ENCODE data around the gene CNTLN. TPM values are rescaled to one million over a fixed set of nuclear protein-coding genes. Genes with fewer than 3 reads are reported as not detected.

CNTLN gene
- polyA plus RNA-seq, 2 of the 4 experiments (the other 2 are of a cell fraction) = 8.5 to 11.9 TPM

DNA sequence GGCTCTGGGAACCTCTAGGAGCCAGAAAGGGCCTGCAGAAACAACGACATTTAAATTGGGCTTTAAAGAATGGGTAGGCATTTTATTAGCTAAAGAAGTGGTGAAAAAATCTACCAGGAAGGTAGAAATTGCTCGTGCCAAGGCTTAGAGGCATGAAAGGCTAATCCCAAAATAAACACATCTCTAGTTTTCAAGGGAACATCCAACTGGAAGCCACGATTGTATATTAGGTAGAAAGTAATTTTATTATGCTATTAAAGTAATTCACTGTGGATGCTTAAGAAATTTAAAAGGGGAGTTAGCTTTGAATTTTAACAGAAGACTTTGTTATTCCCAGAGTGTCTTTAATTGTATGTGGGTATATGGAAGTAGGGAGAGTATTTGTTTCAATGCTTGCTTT lies 17.5 kb upstream of the CNTLN start:
- POLR2A ChIA-PET = no interaction called here
- DNase-seq (ENCODE audit: low read depth in 1 of 2, low spot score in 1 of 2) (no peak), FAIRE-seq (no peak), ATAC-seq (no peak)
- Histone ChIP-seq H3K4me3 (no peak overlapping the region), H3K4me2 (no peak overlapping the region), H3K27ac (no peak overlapping the region), H3K4me1 (no peaks in the 10 kb centered on the region), H3K9me3 (no peaks in the 10 kb centered on the region)
- CTCF ChIA-PET = interaction anchor here (1.0 to 2.5 kb wide), 13 partner anchors 9 to 1291 kb away, joined by 3 to 21 read pairs (median 5); no protein-coding TSS in a partner anchor
- TF ChIP-seq HOXB13 (CRISPR knock-in tag; IDR thresholded peaks at IDR 0.05; ENCODE audit: low read depth) (no peak), JUNB (IDR thresholded peaks at IDR 0.05) (no peak), MAFK (IDR thresholded peaks at IDR 0.05; ENCODE audit: partially characterized antibody) (no peak), RFX5 (IDR thresholded peaks at IDR 0.05) (no peak), JUN (IDR thresholded peaks at IDR 0.05) (no peak)
- TF ChIP-seq, protein P1, sequence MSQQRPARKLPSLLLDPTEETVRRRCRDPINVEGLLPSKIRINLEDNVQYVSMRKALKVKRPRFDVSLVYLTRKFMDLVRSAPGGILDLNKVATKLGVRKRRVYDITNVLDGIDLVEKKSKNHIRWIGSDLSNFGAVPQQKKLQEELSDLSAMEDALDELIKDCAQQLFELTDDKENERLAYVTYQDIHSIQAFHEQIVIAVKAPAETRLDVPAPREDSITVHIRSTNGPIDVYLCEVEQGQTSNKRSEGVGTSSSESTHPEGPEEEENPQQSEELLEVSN (IDR thresholded peaks at IDR 0.05; ENCODE audit: borderline replicate concordance, low read depth) = no peak
- TF ChIP-seq, protein P2, sequence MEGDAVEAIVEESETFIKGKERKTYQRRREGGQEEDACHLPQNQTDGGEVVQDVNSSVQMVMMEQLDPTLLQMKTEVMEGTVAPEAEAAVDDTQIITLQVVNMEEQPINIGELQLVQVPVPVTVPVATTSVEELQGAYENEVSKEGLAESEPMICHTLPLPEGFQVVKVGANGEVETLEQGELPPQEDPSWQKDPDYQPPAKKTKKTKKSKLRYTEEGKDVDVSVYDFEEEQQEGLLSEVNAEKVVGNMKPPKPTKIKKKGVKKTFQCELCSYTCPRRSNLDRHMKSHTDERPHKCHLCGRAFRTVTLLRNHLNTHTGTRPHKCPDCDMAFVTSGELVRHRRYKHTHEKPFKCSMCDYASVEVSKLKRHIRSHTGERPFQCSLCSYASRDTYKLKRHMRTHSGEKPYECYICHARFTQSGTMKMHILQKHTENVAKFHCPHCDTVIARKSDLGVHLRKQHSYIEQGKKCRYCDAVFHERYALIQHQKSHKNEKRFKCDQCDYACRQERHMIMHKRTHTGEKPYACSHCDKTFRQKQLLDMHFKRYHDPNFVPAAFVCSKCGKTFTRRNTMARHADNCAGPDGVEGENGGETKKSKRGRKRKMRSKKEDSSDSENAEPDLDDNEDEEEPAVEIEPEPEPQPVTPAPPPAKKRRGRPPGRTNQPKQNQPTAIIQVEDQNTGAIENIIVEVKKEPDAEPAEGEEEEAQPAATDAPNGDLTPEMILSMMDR (IDR thresholded peaks at IDR 0.05) = no peak
- TF ChIP-seq, protein P3, sequence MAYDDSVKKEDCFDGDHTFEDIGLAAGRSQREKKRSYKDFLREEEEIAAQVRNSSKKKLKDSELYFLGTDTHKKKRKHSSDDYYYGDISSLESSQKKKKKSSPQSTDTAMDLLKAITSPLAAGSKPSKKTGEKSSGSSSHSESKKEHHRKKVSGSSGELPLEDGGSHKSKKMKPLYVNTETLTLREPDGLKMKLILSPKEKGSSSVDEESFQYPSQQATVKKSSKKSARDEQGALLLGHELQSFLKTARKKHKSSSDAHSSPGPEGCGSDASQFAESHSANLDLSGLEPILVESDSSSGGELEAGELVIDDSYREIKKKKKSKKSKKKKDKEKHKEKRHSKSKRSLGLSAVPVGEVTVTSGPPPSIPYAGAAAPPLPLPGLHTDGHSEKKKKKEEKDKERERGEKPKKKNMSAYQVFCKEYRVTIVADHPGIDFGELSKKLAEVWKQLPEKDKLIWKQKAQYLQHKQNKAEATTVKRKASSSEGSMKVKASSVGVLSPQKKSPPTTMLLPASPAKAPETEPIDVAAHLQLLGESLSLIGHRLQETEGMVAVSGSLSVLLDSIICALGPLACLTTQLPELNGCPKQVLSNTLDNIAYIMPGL (CRISPR knock-in tag; IDR thresholded peaks at IDR 0.05; ENCODE audit: borderline replicate concordance) = no peak
- TF ChIP-seq, protein P4, sequence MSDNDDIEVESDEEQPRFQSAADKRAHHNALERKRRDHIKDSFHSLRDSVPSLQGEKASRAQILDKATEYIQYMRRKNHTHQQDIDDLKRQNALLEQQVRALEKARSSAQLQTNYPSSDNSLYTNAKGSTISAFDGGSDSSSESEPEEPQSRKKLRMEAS (IDR thresholded peaks at IDR 0.05) = no peak
- WGBS (ENCODE audit: missing lambda C conversion rate) = 31% methylated on average over 3 of the region's 3 CpGs

DNA sequence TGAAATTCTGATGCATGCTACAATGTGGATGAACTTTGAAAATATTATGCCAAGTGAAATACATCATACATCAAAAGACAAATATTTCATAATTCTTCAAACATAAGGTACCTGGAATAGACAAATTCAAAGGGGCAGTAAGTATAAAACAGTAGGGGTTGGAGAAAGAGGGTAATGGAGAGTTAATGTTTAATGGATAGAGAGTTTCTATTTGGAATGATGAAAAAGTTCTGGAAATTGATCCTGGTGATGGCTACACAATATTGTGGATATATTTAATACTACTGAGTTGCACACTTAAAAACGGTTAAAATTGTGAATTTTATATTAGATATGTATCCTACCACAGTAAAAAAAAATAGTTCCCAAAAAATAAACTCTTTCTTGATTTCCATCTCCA lies 14.6 kb upstream of the CNTLN start:
- TF ChIP-seq NR3C1 (IDR thresholded peaks at IDR 0.05) = no peak
- TF ChIP-seq, protein P5, sequence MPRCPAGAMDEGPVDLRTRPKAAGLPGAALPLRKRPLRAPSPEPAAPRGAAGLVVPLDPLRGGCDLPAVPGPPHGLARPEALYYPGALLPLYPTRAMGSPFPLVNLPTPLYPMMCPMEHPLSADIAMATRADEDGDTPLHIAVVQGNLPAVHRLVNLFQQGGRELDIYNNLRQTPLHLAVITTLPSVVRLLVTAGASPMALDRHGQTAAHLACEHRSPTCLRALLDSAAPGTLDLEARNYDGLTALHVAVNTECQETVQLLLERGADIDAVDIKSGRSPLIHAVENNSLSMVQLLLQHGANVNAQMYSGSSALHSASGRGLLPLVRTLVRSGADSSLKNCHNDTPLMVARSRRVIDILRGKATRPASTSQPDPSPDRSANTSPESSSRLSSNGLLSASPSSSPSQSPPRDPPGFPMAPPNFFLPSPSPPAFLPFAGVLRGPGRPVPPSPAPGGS (IDR thresholded peaks at IDR 0.05) = no peak
- TF ChIP-seq, protein P6, sequence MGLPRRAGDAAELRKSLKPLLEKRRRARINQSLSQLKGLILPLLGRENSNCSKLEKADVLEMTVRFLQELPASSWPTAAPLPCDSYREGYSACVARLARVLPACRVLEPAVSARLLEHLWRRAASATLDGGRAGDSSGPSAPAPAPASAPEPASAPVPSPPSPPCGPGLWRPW (IDR thresholded peaks at IDR 0.05) = no peak
- no peak for TF ChIP-seq POLR2A (IDR thresholded peaks at IDR 0.05; ENCODE audit: low read length)
- H3K4me1 ChIP-seq = no peaks in the 10 kb centered on the region
- no peak for DNase-seq (ENCODE audit: low read depth in 1 of 2, low spot score in 1 of 2)
- H3K4me2 ChIP-seq = no peak overlapping the region
- 10% methylated on average over 1 of the region's 1 CpG for WGBS (ENCODE audit: missing lambda C conversion rate)
- no peak for ATAC-seq
- ChIA-PET CTCF (interaction anchor here (1.5 kb wide), 1 partner anchor 14 kb away, joined by 4 read pairs; the partner anchor contains the start of gene CNTLN), POLR2A (no interaction called here)
- no peaks in the 10 kb centered on the region for H3K9me3 ChIP-seq
- no peak overlapping the region for H3K27ac ChIP-seq
- no peak for FAIRE-seq
- no peak overlapping the region for H3K4me3 ChIP-seq

DNA sequence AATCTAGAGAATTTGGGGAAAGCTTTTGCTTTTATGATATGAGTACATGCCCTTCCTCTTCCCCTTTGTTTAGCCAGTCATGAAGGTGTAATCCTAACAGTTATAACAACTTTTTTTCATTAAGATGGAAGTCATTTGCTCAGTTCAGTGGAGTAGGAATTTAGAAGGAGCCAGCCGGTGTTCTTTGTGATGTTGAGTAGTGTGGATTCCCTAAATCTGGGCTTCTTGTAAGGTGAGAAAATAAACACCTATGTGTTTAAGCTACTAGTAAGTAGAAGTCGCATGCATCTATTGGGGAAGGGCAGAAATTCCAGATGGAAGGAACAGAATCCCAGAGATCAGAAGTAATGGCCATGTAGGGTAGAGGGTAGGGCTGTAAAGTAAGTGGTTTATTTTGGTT lies 13.6 kb upstream of the CNTLN start:
- Histone ChIP-seq H3K27ac (no peak overlapping the region), H3K4me2 (no peak overlapping the region), H3K9me3 (no peaks in the 10 kb centered on the region), H3K4me3 (no peak overlapping the region), H3K4me1 (no peaks in the 10 kb centered on the region)
- CTCF ChIA-PET = interaction anchor here (1.5 kb wide), 1 partner anchor 13 kb away, joined by 4 read pairs; the partner anchor contains the start of gene CNTLN
- TF ChIP-seq NR3C1 (IDR thresholded peaks at IDR 0.05) (no peak), HOXB5 (CRISPR knock-in tag; IDR thresholded peaks at IDR 0.05) (no peak), EP300 (IDR thresholded peaks at IDR 0.05) (no peak), CHD4 (IDR thresholded peaks at IDR 0.05; ENCODE audit: borderline replicate concordance) (no peak), KDM5A (IDR thresholded peaks at IDR 0.05) (no peak), CBX8 (IDR thresholded peaks at IDR 0.05) (no peak), ZC3H11A (IDR thresholded peaks at IDR 0.05) (no peak)
- TF ChIP-seq, protein P7, sequence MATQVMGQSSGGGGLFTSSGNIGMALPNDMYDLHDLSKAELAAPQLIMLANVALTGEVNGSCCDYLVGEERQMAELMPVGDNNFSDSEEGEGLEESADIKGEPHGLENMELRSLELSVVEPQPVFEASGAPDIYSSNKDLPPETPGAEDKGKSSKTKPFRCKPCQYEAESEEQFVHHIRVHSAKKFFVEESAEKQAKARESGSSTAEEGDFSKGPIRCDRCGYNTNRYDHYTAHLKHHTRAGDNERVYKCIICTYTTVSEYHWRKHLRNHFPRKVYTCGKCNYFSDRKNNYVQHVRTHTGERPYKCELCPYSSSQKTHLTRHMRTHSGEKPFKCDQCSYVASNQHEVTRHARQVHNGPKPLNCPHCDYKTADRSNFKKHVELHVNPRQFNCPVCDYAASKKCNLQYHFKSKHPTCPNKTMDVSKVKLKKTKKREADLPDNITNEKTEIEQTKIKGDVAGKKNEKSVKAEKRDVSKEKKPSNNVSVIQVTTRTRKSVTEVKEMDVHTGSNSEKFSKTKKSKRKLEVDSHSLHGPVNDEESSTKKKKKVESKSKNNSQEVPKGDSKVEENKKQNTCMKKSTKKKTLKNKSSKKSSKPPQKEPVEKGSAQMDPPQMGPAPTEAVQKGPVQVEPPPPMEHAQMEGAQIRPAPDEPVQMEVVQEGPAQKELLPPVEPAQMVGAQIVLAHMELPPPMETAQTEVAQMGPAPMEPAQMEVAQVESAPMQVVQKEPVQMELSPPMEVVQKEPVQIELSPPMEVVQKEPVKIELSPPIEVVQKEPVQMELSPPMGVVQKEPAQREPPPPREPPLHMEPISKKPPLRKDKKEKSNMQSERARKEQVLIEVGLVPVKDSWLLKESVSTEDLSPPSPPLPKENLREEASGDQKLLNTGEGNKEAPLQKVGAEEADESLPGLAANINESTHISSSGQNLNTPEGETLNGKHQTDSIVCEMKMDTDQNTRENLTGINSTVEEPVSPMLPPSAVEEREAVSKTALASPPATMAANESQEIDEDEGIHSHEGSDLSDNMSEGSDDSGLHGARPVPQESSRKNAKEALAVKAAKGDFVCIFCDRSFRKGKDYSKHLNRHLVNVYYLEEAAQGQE (IDR thresholded peaks at IDR 0.05) = no peak
- TF ChIP-seq, protein P4 (IDR thresholded peaks at IDR 0.05) = no peak
- TF ChIP-seq, protein P1 (IDR thresholded peaks at IDR 0.05; ENCODE audit: borderline replicate concordance, low read depth) = no peak
- TF ChIP-seq, protein P3 (CRISPR knock-in tag; IDR thresholded peaks at IDR 0.05; ENCODE audit: borderline replicate concordance) = no peak
- no peak for ATAC-seq
- DNase-seq (ENCODE audit: low read depth in 1 of 2, low spot score in 1 of 2) = no peak
- POLR2A ChIA-PET = no interaction called here
- FAIRE-seq = no peak
- 72% methylated on average over 2 of the region's 2 CpGs for WGBS (ENCODE audit: missing lambda C conversion rate)
